Brain pericyte (primary cell): ENCODE data around the gene ZNHIT2.

ENCODE experiments used
- DNase-seq: peaks from one replicate; pipeline ENCODE4 v3.0.0-alpha.2; 2012; ENCODE audit warnings: low read depth, low spot score

The ZNHIT2 gene

GRCh38 chr11:65072631-65072966, 44.9 kb downstream of the ZNHIT2 start:
- no peak for DNase-seq

GRCh38 chr11:65071907-65072630, 45.4 kb downstream of the ZNHIT2 start:
- no peak for DNase-seq

DNA sequence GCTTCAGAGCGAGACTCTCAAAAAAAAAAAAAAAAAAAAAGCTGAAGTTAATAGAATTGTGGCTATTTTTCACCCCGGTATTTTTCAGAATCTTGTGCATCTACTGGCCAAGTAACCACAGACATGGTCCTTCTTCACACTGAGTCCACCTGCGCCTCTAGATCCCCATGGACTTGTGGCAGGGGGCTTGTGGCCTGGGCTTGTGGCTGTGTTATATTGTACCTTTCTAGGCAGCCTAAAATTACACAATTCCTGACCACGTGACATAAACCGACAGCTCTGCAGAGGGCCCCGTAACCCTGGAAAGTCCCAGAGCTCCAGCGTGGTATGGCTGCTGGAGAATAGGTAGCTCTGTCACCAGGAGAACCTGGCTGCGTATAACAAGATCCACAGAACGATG, 48.3 kb downstream of the ZNHIT2 start:
- no peak for DNase-seq

- DNase-seq = no peak
Measured at GRCh38 chr11:65067446-65067845, 50.1 kb downstream of the ZNHIT2 start.

DNA sequence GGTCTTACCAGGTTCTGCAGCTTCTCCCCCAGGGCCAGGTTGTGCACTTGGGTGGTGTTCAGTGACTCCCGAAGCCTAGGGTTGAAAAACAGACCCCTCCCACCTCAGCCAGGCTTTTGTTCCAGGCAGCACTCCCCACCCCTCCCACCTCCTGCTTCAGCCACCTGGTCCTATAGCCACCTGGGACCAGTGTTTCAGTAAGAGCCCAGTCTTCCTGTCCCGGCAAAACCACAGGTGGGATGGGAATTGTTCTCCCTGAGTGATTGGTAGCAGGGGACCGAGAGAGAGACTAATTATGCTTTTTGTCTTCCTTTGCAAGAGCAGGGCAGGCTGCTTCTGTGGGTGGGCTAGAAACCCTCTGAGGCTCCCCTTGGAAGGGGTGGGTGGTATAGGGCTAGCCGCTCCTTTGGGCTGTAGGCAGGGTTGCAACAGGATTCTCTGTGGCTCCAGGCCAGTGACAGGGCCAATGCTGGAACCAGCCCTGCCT, 50.7 kb downstream of the ZNHIT2 start:
- no peak for DNase-seq
